Activated CD4-positive, alpha-beta T cell treated with anti-CD3 and anti-CD28 coated beads for 48 hours (primary cell): Measurements from ENCODE around the gene TMEM190.
A peak's percentile ranks its signal among the peaks of the same experiment; 100 is the strongest.

Source experiments
- DNase-seq: peaks from one replicate; pipeline ENCODE4 v3.0.0-alpha.2; 2020

The TMEM190 gene

GRCh38 chr19:55352549-55353145 is 24.0 kb upstream of the TMEM190 start:
- DNase-seq, result no peak

- DNase-seq, result no peak
Observed at GRCh38 chr19:55353356-55353802, 23.2 kb upstream of the TMEM190 start.

GRCh38 chr19:55353803-55354697 is 22.6 kb upstream of the TMEM190 start:
- DNase-seq, result peak; percentile 67

GRCh38 chr19:55354698-55355212 is 21.9 kb upstream of the TMEM190 start, which contains the start of gene COX6B2:
Gene COX6B2 (minus strand): TSS chr19:55354719. CDS start chr19:55354521, 198 bp downstream.
- DNase-seq, result no peak

GRCh38 chr19:55355213-55355821 is 21.3 kb upstream of the TMEM190 start:
- DNase-seq, result no peak

GRCh38 chr19:55358493-55358892 is 18.1 kb upstream of the TMEM190 start:
- DNase-seq, result no peak

GRCh38 chr19:55358943-55359908 is 17.4 kb upstream of the TMEM190 start:
- no peak for DNase-seq

GRCh38 chr19:55360902-55361301 is 15.7 kb upstream of the TMEM190 start:
- no peak for DNase-seq

GRCh38 chr19:55362174-55362989 is 14.2 kb upstream of the TMEM190 start:
- no peak for DNase-seq

GRCh38 chr19:55362990-55363716 is 13.5 kb upstream of the TMEM190 start, which contains the start of gene GARIN5B:
Gene GARIN5B (minus strand): TSS chr19:55363260. CDS start chr19:55363066, 194 bp downstream.
- no peak for DNase-seq

- no peak for DNase-seq
Observed at GRCh38 chr19:55365245-55365644, 11.4 kb upstream of the TMEM190 start.

GRCh38 chr19:55365964-55366363 is 10.7 kb upstream of the TMEM190 start:
- no peak for DNase-seq

- DNase-seq, result no peak
Observed at GRCh38 chr19:55366790-55367189, 9.8 kb upstream of the TMEM190 start.

- DNase-seq, result no peak
Observed at GRCh38 chr19:55368106-55368505, 8.5 kb upstream of the TMEM190 start.

GRCh38 chr19:55368701-55369563 is 7.7 kb upstream of the TMEM190 start:
- peak; percentile 42 for DNase-seq

- DNase-seq, result peak; percentile 61
Observed at GRCh38 chr19:55369653-55370304, 6.8 kb upstream of the TMEM190 start.

GRCh38 chr19:55370305-55370988 is 6.2 kb upstream of the TMEM190 start, which contains the start of gene IL11:
Gene IL11 (minus strand): TSS chr19:55370463. CDS start chr19:55370310, 153 bp downstream.
- DNase-seq, result no peak
